Ascending aorta (tissue), 2 donors: ENCODE results near the gene ARR3. TPM values are rescaled to one million over a fixed set of nuclear protein-coding genes. Genes with fewer than 3 reads are reported as not detected.
"Not testable (repeated sequence)": the region's sequence is repeated elsewhere in the genome, so short reads cannot be mapped to it uniquely, and the experiment has no call there.

Source experiments
- DNase-seq, 2 donors: peaks; one replicate each; pipeline ENCODE4 v3.0.0-alpha.2; 2019; ENCODE audit warnings: low spot score in 2 of 2
- H3K27ac ChIP-seq, 2 donors: fragments of 200-600 bp; sonication (generic); one replicate each; pipeline ENCODE4 v1.5.1; 2016 to 2017; ENCODE audit warnings: mild to moderate bottlenecking in 1 of 2
- H3K27me3 ChIP-seq: fragments of 200-600 bp; sonication (generic); one replicate; pipeline ENCODE4 v1.5.1; 2017
- H3K36me3 ChIP-seq, 2 donors: fragments of 200-600 bp; sonication (generic); one replicate each; pipeline ENCODE4 v1.5.1; 2016
- H3K4me1 ChIP-seq, 2 donors: fragments of 200-600 bp; sonication (generic); one replicate each; pipeline ENCODE4 v1.5.1; 2016 to 2017; ENCODE audit warnings: mild to moderate bottlenecking in 1 of 2
- H3K4me3 ChIP-seq, 2 donors: fragments of 200-600 bp; sonication (generic); one replicate each; pipeline ENCODE4 v1.5.1; 2016 to 2017; ENCODE audit warnings: mild to moderate bottlenecking in 1 of 2
- H3K9me3 ChIP-seq, 2 donors: fragments of 200-600 bp; sonication (generic); one replicate each; pipeline ENCODE4 v1.5.1; 2016
- CTCF ChIP-seq, 3 experiments: fragments of 200-600 bp in 2 of 3; fragments of 450-650 bp in 1 of 3; sonication (generic) in 2 of 3; IDR thresholded peaks; one replicate each; pipeline ENCODE4 v1.5.1; 2016 to 2019; ENCODE audit warnings: antibody characterized with exemption in 3 of 3, mild to moderate bottlenecking in 1 of 3, moderate library complexity in 1 of 3
- intact Hi-C: fragments of 100-400 bp; cut with DNase I; formaldehyde crosslinking; loops from one replicate; pipeline ENCODE4 v1.15.1; 2023
- total RNA-seq: library from RNA; depleted of rRNA; stranded (reverse); fragments of >200 nt; gene quantifications from one replicate; pipeline ENCODE4 v1.1.0, GENCODE V29; 2016

Gene ARR3
- total RNA-seq, 1 donor from 2014 or later: not detected

- Histone ChIP-seq H3K27me3 (no peaks in the 10 kb centered on the region), H3K27ac (no peak within 1 kb of the TSS), H3K36me3 (no peaks in the 10 kb centered on the region), H3K9me3 (no peaks in the 10 kb centered on the region), H3K4me3 (no peak within 1 kb of the TSS), H3K4me1 (no peaks in the 10 kb centered on the region)
- TF ChIP-seq CTCF (IDR thresholded peaks at IDR 0.05): no peak
- DNase-seq: no peak
- intact Hi-C loops: no loop called here
These were observed 33.8 kb upstream of the ARR3 start, which contains the start of gene AWAT1 for GRCh38 chrX:70234355-70234754. Gene AWAT1, plus strand, starts transcription at chrX:70234655. Its CDS starts 41 bp downstream, at chrX:70234696.

GRCh38 chrX:70240751-70241150 lies 27.4 kb upstream of the ARR3 start:
- no peak overlapping the region for H3K4me3 ChIP-seq
- TF ChIP-seq CTCF (IDR thresholded peaks at IDR 0.05): no peak
- no peaks in the 10 kb centered on the region for H3K27me3 ChIP-seq
- H3K4me1 ChIP-seq: no peaks in the 10 kb centered on the region
- intact Hi-C loops: no loop called here
- no peak for DNase-seq
- no peak overlapping the region for H3K27ac ChIP-seq
- H3K36me3 ChIP-seq: no peaks in the 10 kb centered on the region
- H3K9me3 ChIP-seq: no peaks in the 10 kb centered on the region

- intact Hi-C loops: no loop called here
- no peaks in the 10 kb centered on the region for H3K4me1 ChIP-seq
- no peak overlapping the region for H3K27ac ChIP-seq
- no peaks in the 10 kb centered on the region for H3K9me3 ChIP-seq
- no peak for TF ChIP-seq CTCF (IDR thresholded peaks at IDR 0.05)
- no peak for DNase-seq
- no peak overlapping the region for H3K4me3 ChIP-seq
- H3K36me3 ChIP-seq: no peaks in the 10 kb centered on the region
- H3K27me3 ChIP-seq: no peaks in the 10 kb centered on the region
These were observed 26.6 kb upstream of the ARR3 start for GRCh38 chrX:70241501-70241900.

- H3K27me3 ChIP-seq, H3K4me1 ChIP-seq, H3K36me3 ChIP-seq, intact Hi-C loops, H3K27ac ChIP-seq, H3K4me3 ChIP-seq, H3K9me3 ChIP-seq, DNase-seq: not testable (repeated sequence)
These were observed 24.5 kb upstream of the ARR3 start for GRCh38 chrX:70243601-70244000.

- no peaks in the 10 kb centered on the region for H3K36me3 ChIP-seq
- no peak overlapping the region for H3K4me3 ChIP-seq
- TF ChIP-seq CTCF (IDR thresholded peaks at IDR 0.05): no peak
- intact Hi-C loops: no loop called here
- no peak overlapping the region for H3K27ac ChIP-seq
- no peaks in the 10 kb centered on the region for H3K27me3 ChIP-seq
- H3K9me3 ChIP-seq: no peaks in the 10 kb centered on the region
- no peaks in the 10 kb centered on the region for H3K4me1 ChIP-seq
- DNase-seq: no peak
These were observed 23.3 kb upstream of the ARR3 start for GRCh38 chrX:70244881-70245280.

GRCh38 chrX:70247252-70247651 lies 20.9 kb upstream of the ARR3 start:
- no peaks in the 10 kb centered on the region for H3K36me3 ChIP-seq
- no peak for TF ChIP-seq CTCF (IDR thresholded peaks at IDR 0.05)
- no peak for DNase-seq
- H3K27ac ChIP-seq: no peak overlapping the region
- H3K4me3 ChIP-seq: no peak overlapping the region
- no peaks in the 10 kb centered on the region for H3K4me1 ChIP-seq
- no peaks in the 10 kb centered on the region for H3K27me3 ChIP-seq
- intact Hi-C loops: no loop called here
- no peaks in the 10 kb centered on the region for H3K9me3 ChIP-seq
